Right lobe of liver (tissue), 4 donors: ENCODE data around the gene LILRB1.
"Not testable (repeated sequence)": the region's sequence is repeated elsewhere in the genome, so short reads cannot be mapped to it uniquely, and the experiment has no call there.

Experiments used
- CTCF ChIP-seq, 4 donors: fragments of 200-600 bp in 3 of 4; fragments of 450-650 bp in 1 of 4; IDR thresholded peaks; one replicate each; pipeline versions ENCODE4 v1.5.1 to v1.8.0; 2016 to 2022; ENCODE audit warnings: antibody characterized with exemption in 4 of 4, mild to moderate bottlenecking in 2 of 4
- POLR2A ChIP-seq: fragments of 450-650 bp; IDR thresholded peaks from one replicate; pipeline ENCODE4 v1.6.1; 2017; ENCODE audit warnings: antibody characterized with exemption, mild to moderate bottlenecking
- donor health status: DM: no; HTN: no; CAD: no.
- donor health status: DM: no; HTN: no; CAD: no.
- donor health status: DM: no; HTN: yes; CAD: no.

DNA sequence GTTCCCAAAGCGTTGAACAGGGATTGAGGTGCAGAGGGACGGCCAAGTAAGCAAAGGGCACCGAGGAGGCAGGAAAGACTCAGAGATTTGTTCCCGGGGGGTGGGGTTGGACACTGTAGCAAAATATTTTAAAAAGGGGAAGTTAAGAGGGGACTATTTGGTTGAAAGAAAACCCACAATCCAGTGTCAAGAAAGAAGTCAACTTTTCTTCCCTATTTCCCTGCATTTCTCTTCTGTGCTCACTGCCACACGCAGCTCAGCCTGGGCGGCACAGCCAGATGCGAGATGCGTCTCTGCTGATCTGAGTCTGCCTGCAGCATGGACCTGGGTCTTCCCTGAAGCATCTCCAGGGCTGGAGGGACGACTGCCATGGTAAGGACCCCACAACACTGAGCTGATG, at the start of gene LILRB1:
- TF ChIP-seq CTCF (IDR thresholded peaks at IDR 0.05); POLR2A: not testable (repeated sequence)
